Measurements from ENCODE around the gene CTXN3. TPM values are rescaled to one million over a fixed set of nuclear protein-coding genes. Genes with fewer than 3 reads are reported as not detected.

Gene CTXN3
- total and polyA plus RNA-seq, 3 donors from 2014 or later = 0.24 to 0.26 TPM; not detected in 1

GRCh38 chr5:127609957-127610356 lies 38.9 kb upstream of the CTXN3 start:
- TF ChIP-seq CTCF (IDR thresholded peaks at IDR 0.05) = no peak
- TF ChIP-seq POLR2A (IDR thresholded peaks at IDR 0.05) = no peak
- H3K4me3 ChIP-seq = no peak overlapping the region
- no peak overlapping the region for H3K27ac ChIP-seq
- no peaks in the 10 kb centered on the region for H3K27me3 ChIP-seq
- 92 to 96% methylated on average over 2 of the region's 2 CpGs for WGBS, 2 donors
- intact Hi-C loops (cut with DNase I; ENCODE audit: low total_unique reads) = no loop called here
- DNase-seq = no peak
- H3K9me3 ChIP-seq = no peaks in the 10 kb centered on the region
- no peaks in the 10 kb centered on the region for H3K36me3 ChIP-seq (ENCODE audit: low read depth, missing control alignments)
- H3K4me1 ChIP-seq = no peaks in the 10 kb centered on the region

GRCh38 chr5:127612441-127613141 lies 36.3 kb upstream of the CTXN3 start:
- no peak for TF ChIP-seq POLR2A (IDR thresholded peaks at IDR 0.05)
- no peak for TF ChIP-seq CTCF (IDR thresholded peaks at IDR 0.05)
- Histone ChIP-seq H3K4me1 (no peaks in the 10 kb centered on the region), H3K4me3 (no peak overlapping the region), H3K27me3 (no peaks in the 10 kb centered on the region), H3K9me3 (no peaks in the 10 kb centered on the region), H3K27ac (no peak overlapping the region), H3K36me3 (ENCODE audit: low read depth, missing control alignments) (no peaks in the 10 kb centered on the region)
- WGBS, 2 donors = 92 to 97% methylated on average over 4 of the region's 4 CpGs
- intact Hi-C loops (cut with DNase I; ENCODE audit: low total_unique reads) = no loop called here
- DNase-seq = no peak

GRCh38 chr5:127615916-127616315 lies 33.0 kb upstream of the CTXN3 start:
- Histone ChIP-seq H3K4me1 (no peaks in the 10 kb centered on the region), H3K27ac (no peak overlapping the region), H3K9me3 (no peaks in the 10 kb centered on the region), H3K36me3 (ENCODE audit: low read depth, missing control alignments) (no peaks in the 10 kb centered on the region), H3K27me3 (no peaks in the 10 kb centered on the region), H3K4me3 (no peak overlapping the region)
- 60 to 67% methylated on average over 2 of the region's 2 CpGs for WGBS, 2 donors
- intact Hi-C loops (cut with DNase I; ENCODE audit: low total_unique reads) = no loop called here
- TF ChIP-seq CTCF (IDR thresholded peaks at IDR 0.05) (no peak), POLR2A (IDR thresholded peaks at IDR 0.05) (no peak)
- DNase-seq = no peak

- intact Hi-C loops (cut with DNase I; ENCODE audit: low total_unique reads) = no loop called here
- Histone ChIP-seq H3K27me3 (no peaks in the 10 kb centered on the region), H3K4me3 (no peak overlapping the region), H3K9me3 (no peaks in the 10 kb centered on the region), H3K36me3 (ENCODE audit: low read depth, missing control alignments) (no peaks in the 10 kb centered on the region), H3K4me1 (no peaks in the 10 kb centered on the region), H3K27ac (no peak overlapping the region)
- 82 to 87% methylated on average over 5 of the region's 5 CpGs for WGBS, 2 donors
- no peak for DNase-seq
- no peak for TF ChIP-seq POLR2A (IDR thresholded peaks at IDR 0.05)
- no peak for TF ChIP-seq CTCF (IDR thresholded peaks at IDR 0.05)
Measured at GRCh38 chr5:127619908-127620479, 28.9 kb upstream of the CTXN3 start.
